SH-SY5Y (cell line): ENCODE results near the gene PAX5.

Experiments
- GATA2 ChIP-seq: IDR thresholded peaks from 2 replicates; pipeline ENCODE4 v1.6.1; 2011; ENCODE audit warnings: mild to moderate bottlenecking, low read depth, low read length
- GATA3 ChIP-seq: IDR thresholded peaks from 2 replicates; pipeline ENCODE4 v1.6.1; 2011; ENCODE audit warnings: low read depth, mild to moderate bottlenecking, low read length, moderate library complexity

PAX5 gene

DNA sequence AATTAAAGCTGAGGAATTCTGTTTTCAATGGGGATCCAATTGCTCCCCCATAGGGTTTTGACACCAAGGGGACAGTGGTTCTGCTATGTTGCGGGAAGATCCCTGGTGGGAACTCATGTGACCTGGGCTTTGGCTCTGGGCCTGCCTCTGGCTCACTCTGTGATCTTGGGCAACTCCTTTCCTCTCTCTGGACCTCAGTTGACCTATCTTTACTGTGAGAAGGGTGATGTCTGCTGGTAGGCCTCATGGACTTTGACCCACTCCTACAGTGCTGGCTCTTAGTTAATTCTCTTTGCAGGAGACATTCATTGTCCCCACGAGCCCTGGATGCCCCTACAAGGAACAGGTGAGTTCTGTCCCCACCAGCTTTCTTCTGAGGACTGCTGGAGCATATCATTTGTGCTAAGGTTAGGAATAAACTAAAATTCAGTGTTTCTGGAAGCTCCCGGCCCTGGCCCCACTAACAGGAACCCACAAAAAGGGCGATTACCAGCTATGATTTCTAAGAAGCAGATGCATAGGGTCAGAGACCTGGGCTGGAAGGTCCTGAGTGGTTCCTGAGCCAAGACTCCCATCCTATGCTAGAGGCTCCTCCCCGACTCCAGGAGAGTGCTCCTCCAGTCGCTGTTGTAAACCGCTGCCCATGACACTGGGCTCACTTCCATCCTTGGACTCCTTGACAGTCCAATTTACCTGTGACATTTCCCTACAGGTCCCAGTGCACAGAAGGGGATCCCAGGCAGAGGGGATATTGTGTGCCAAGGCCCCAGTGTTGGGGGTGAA lies 218.3 kb downstream of the PAX5 start:
- TF ChIP-seq GATA2 (no peak), GATA3 (no peak)

DNA sequence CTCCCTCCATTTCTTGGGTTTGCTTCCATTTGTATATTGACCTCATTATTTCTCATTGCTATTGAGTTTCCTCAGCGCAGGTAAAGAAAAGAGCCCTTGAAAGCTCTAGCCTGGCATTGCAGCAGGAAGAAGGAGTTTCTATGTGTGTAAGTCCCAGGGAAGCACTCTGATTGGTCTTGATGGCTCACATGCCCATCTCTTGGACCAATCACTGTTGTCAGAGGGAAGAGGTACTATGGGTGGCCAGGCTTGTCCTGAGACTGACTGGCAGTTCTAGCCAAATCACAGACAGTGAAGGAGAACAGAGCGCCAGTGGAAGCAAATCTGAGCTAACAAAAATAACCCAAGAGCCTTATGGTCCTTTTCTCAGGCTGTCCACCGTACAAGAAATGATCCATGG lies 219.0 kb downstream of the PAX5 start:
- no peak for TF ChIP-seq GATA3
- no peak for TF ChIP-seq GATA2

DNA sequence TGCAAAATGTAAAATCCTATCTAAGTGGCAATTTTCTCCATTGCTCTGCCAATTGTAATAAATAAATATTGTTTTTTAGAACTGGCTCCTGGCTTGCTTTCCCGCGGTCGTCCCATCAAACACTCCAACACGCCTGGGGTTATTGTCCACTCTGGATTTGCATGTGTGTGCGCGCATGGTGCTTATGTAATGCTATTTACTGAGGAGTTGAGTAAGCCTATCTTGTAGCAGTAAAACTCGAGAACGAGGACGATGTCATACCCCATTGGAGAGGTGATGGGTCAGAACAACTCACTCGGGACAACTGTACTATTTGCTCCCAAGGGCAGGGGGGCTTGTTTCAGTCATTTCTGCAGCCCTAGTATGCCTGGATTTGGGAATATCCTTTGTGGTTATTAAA lies 220.9 kb downstream of the PAX5 start:
- TF ChIP-seq GATA3 (no peak), GATA2 (no peak)

DNA sequence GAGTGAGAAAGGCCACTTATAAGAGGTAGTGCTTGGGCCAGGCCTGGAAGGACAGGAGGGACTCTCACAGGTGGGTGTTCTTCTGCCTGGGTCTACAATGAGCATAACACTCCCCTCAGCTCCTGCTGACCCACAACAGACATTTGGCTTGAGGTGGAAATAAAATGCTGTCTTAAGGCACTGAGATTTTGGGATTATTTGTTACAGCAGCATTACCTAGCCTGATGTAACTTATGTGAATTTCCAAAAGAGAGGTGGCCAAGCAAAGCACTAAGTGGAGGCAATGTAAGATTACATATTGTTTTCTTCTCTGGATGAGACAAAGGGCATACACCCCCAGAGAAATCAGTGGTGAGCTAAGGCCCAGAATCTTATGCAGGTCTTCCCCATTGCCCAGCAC lies 221.5 kb downstream of the PAX5 start:
- TF ChIP-seq GATA3 = no peak
- no peak for TF ChIP-seq GATA2

DNA sequence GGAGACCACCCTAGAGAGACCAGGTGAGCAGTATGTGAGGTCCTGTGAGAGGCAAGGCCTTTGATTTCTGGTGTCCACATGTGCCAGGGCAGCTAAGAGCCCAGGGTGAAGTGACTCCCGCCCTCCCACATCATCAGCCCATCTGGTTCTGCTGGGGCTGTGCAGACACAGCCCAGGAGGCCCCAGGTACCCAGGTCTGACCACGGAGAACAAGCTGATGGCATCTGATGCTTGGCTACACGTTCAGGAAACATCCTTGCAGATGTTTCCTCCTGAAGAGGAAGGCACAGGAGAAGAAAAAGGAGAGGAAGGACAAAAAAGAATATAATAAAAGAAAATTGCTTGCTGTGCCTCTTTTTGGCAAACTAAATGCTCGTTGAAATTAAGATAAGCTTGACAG lies 225.8 kb downstream of the PAX5 start:
- no peak for TF ChIP-seq GATA3
- no peak for TF ChIP-seq GATA2

DNA sequence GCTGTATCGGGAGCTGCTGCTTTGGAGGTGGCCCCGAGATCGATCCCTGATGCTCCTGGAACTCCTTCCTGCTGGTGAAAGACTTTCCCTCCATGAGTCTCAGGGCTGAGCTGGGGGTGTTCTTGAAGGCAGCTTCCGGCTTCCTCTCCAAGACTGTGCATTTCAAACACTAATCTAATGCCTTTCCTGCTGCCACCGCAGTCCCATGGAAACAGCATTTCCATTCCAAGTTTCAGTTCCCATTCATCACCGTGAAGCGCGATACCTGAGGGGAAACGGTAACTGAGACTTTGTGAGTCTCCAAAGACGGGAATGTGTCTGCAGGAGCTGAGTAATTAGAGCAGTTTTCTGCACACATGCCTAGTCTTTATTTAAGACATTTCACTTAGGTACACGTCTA lies 230.1 kb downstream of the PAX5 start:
- TF ChIP-seq GATA3 (no peak), GATA2 (no peak)

DNA sequence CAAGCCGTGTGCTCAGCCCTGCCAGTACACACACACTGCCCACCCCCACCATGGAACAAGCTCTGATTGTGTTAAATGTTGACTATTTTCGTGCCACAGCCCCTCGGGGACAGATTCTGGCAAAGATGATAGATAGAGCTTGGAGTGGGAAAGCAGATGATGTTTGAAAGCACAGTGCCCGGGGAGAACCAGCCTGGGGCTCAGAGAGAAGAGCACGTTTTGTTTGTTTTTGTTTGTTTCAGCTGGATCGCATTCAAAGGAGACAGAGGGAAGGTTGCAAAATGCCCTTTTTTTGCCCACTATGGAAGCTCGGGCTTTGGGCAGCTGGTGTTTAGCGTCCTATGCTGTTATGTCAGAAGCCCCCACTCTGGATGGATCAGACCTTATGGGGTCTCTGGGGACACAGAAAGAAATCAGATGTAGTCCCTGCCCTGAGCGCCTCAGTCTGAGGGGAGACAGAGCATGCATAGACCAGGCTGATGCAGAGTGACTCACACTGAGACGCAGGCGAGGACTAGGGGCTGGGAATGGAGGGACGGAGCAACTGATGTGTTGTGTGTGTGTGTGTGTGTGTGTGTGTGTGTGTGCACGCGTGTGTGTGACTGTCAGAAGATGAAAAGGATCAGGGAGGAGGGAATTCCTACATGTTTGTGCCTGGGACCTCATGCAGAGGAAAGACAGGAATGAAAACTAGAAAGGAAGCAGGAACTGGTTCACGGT lies 231.7 kb downstream of the PAX5 start:
- TF ChIP-seq GATA2 (no peak), GATA3 (no peak)

DNA sequence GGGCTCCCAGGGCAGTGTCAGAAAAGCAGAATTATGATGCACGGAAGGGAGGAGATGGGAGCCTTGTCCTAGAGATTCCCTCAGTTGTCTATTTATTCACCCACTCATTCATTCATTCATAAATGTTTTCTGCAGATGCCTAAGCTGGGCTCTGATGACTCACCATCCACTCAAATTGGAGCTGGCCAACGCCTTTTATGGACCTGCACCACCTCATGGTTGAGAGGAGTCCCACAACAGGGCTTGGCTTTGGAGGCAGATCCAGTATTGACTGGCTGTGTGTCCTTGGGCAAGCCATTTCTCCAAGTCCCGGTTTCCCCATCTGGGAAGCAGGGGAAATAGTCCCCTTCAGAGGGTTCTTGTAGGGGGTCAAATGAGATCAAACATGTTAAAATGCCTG lies 233.6 kb downstream of the PAX5 start:
- TF ChIP-seq GATA2 = no peak
- TF ChIP-seq GATA3 = no peak

DNA sequence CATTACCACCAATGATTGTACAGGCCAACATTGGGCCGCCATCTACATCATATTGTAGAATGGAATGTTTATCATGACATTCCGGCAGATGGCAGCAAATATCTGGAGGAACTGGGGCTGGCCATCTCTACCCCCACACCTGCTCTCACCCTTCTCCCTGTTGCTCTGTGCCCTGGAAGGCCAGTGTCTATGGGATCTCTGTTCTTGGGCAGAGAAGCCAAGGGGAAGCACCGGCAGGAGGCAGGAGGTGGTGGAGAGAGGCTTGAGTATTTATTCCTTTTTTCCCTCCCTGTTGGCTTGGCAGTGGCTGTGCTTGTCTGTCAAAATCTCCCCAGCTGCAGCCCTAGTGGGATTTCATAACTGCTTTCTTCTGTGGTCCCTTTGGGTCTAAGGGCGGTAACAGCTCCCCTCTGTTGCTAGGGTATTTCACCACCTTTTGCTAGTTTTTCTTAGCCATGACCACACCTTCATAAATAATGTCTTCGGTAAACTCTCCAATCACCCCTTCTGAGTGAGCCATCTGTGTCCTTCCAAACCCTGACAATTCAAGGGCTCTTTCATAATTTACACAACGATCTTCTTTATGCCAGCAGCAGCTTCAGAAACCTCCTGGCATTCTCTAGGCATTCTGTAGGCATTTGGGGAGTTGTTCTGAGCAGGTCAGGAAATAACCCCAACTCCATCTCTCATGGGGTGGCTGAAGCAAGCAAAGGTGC lies 235.6 kb downstream of the PAX5 start:
- TF ChIP-seq GATA3 = no peak
- TF ChIP-seq GATA2 = no peak

DNA sequence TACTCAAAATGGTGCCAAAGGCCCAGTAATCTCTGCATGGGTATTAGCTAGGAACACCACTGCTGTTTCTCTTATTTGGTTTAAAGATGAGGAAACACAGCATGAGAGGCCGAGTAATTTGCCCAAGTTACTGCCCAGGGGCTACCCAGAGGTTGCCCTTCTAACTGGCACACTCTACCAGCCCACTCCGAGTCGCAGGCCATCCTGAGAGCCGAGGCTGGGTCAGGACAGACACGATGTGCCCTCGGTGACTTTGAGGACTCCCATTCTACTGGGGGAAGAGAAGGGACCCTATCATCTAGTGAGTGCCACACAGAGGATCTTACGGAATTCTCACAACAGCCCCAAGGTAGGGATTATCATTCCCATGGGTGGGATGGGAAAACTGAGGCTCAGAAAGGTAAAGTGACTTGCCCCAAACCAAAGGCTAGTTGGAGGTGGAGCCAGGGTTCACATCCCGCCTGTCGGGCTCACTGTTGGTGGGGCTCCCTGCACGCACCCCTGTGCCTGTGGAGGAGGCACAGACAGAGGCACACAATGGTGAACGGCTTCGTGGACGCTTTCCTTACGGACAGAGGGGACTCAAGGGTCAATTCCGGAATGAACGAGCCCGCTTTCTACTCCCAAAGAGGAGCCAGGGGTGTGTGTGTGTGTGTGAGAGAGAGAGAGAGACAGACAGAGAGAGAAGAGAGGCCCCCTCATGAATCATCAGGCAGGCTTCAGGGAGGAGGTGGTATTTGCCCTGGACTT lies 236.4 kb downstream of the PAX5 start:
- no peak for TF ChIP-seq GATA2
- no peak for TF ChIP-seq GATA3

DNA sequence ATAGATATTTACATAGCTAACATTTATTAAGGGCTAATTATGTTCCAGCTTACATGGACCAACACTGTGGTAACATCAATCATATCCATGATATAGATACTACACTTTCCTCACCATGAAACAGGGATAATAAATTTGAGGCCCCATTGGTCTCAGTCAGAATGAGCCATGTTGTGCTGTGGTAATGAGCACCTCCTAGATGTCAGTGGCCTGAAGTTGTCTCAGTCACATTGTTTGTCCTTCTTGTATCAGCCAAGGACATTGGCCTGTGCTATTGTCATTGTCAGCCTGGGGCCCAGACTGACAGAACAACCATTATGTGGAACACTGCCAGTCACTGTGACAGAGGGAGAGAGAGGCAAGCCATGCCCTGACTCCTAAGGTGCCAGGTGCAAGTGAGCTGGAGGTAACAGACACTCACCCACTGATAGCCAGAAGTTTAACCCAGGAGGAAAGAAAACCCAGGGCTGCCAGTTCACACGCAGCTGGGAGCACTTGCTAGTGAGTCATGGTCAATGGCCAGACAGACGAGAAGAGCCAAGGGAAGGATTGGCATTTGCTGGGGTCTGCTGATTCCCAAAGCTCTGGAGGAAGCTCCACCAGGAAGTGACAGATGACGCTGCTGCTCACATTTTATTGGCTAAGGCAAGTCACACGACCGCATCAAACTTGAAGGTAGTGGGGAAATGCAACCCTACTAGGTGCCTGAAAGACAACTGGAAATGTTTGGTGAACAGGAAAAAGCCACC lies 237.2 kb downstream of the PAX5 start:
- no peak for TF ChIP-seq GATA2
- TF ChIP-seq GATA3 = no peak

DNA sequence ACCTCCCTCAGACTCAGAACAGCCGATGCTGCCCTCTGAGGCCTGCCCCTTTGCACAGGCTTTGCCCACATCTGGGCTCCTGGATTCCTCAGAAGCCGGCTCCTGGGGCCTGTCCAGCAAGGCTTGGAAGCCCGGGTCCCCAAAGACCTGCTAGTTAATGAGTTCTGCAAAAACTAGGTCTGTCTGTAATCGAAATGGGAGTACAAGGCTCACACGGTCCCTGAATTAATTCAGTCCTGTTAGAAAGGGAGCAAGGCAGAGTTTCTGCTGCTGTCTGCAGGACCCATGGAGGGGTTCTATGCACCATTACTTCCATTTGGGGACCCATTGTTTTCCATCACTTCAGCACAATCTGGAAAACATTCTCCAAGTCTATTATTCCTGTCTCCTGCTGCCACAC lies 239.6 kb downstream of the PAX5 start:
- TF ChIP-seq GATA2 (no peak), GATA3 (no peak)

DNA sequence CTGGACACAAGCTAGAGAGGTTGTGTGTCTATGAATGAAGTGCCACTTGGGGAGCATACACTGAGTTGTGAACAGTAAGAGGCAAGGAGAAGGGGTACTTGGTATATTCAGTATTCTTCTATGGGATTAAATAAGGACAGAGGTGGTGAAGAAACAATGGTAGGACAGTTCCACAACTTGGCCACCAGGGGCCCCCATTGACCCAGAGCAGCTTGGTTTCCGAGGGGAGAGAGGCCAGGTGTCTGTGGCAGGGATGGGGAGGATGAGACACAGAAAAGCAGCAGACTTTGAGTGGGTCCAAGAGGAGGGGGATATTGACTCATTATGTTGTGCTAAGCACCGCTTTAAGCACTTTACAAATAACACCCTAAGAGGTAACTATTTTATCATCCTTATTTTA lies 240.8 kb downstream of the PAX5 start:
- no peak for TF ChIP-seq GATA2
- no peak for TF ChIP-seq GATA3

DNA sequence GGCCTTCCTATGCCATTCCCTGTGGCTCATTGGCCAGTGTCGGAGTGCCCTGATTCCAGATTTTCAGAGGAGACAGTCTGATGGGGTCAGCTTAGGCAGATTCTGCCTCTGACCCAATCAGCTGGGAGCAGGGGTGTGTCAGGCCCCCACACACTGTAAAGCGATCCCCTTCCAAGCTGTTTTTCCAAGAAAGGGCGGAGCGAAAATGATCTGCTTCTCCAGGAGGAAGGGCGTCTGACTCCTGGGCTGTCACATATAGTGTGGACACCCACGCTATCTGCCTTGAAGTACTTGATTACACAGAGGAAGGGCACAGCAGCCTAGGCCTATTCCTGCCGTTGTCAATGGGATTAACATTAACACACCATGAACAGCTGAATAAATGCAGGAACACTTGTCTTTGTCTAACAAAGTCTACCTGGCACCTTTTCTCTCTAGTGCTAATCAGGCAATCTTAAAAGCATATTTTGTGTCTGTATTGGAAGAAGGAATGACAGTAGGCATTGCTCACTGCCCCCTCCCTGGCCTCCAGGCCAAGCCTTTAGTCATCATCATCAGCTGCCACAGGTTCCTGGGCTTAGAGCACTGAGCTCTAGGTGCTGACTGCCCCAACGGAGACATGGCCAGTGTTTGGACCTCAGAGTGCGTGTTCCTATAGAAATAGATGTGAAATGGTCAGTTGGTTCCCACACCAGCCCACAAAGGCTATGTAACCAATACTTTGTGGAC lies 242.7 kb downstream of the PAX5 start:
- no peak for TF ChIP-seq GATA2
- no peak for TF ChIP-seq GATA3
